Measurements from ENCODE around the gene SLC66A2. TPM values are rescaled to one million over a fixed set of nuclear protein-coding genes. Genes with fewer than 3 reads are reported as not detected.

Gene SLC66A2
- total RNA-seq, 2 donors from 2014 or later = 30.4 to 50.8 TPM

GRCh38 chr18:79912994-79913831 lies 38.2 kb downstream of the SLC66A2 start:
- H3K27me3 ChIP-seq = no peaks in the 10 kb centered on the region
- H3K36me3 ChIP-seq (replicated peaks in 1 of 2; ENCODE audit: insufficient read depth in 1 of 2, low read depth in 2 of 2) = peaks cover 0 to 3% of the 10 kb centered on the region in 2 donors
- no peak overlapping the region for H3K27ac ChIP-seq
- ATAC-seq (no peak), DNase-seq (no peak)
- intact Hi-C loops (cut with DNase I) = no loop called here
- H3K4me3 ChIP-seq = no peak overlapping the region
- WGBS, 2 donors = 87 to 92% methylated on average over 26 to 28 of the region's 28 CpGs
- no peaks in the 10 kb centered on the region for H3K9me3 ChIP-seq
- no peaks in the 10 kb centered on the region for H3K4me1 ChIP-seq
- TF ChIP-seq POLR2A (IDR thresholded peaks at IDR 0.05) = no peak

GRCh38 chr18:79912409-79912991 lies 39.0 kb downstream of the SLC66A2 start:
- peak in 1 of 4 donors; percentile 34 for DNase-seq
- 85 to 88% methylated on average over 16 to 19 of the region's 20 CpGs for WGBS, 2 donors
- ATAC-seq = peak; percentile 43
- peaks cover 0 to 3% of the 10 kb centered on the region in 2 donors for H3K36me3 ChIP-seq (replicated peaks in 1 of 2; ENCODE audit: insufficient read depth in 1 of 2, low read depth in 2 of 2)
- no peaks in the 10 kb centered on the region for H3K9me3 ChIP-seq
- no peak overlapping the region for H3K4me3 ChIP-seq
- no peaks in the 10 kb centered on the region for H3K4me1 ChIP-seq
- TF ChIP-seq POLR2A (IDR thresholded peaks at IDR 0.05) = no peak
- TF ChIP-seq, protein P1, sequence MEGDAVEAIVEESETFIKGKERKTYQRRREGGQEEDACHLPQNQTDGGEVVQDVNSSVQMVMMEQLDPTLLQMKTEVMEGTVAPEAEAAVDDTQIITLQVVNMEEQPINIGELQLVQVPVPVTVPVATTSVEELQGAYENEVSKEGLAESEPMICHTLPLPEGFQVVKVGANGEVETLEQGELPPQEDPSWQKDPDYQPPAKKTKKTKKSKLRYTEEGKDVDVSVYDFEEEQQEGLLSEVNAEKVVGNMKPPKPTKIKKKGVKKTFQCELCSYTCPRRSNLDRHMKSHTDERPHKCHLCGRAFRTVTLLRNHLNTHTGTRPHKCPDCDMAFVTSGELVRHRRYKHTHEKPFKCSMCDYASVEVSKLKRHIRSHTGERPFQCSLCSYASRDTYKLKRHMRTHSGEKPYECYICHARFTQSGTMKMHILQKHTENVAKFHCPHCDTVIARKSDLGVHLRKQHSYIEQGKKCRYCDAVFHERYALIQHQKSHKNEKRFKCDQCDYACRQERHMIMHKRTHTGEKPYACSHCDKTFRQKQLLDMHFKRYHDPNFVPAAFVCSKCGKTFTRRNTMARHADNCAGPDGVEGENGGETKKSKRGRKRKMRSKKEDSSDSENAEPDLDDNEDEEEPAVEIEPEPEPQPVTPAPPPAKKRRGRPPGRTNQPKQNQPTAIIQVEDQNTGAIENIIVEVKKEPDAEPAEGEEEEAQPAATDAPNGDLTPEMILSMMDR (IDR thresholded peaks at IDR 0.05) = no peak
- H3K27me3 ChIP-seq = no peaks in the 10 kb centered on the region
- H3K27ac ChIP-seq = no peak overlapping the region
- intact Hi-C loops (cut with DNase I) = no loop called here

- H3K4me3 ChIP-seq = no peak overlapping the region
- WGBS, 2 donors = 83 to 92% methylated on average over 19 to 29 of the region's 29 CpGs
- no peaks in the 10 kb centered on the region for H3K9me3 ChIP-seq
- no peak for TF ChIP-seq POLR2A (IDR thresholded peaks at IDR 0.05)
- TF ChIP-seq, protein P1 (IDR thresholded peaks at IDR 0.05) = no peak
- intact Hi-C loops (cut with DNase I) = no loop called here
- H3K27me3 ChIP-seq = no peaks in the 10 kb centered on the region
- H3K36me3 ChIP-seq (replicated peaks in 1 of 2; ENCODE audit: insufficient read depth in 1 of 2, low read depth in 2 of 2) = peaks cover 0 to 3% of the 10 kb centered on the region in 2 donors
- no peak for ATAC-seq
- no peaks in the 10 kb centered on the region for H3K4me1 ChIP-seq
- no peak overlapping the region for H3K27ac ChIP-seq
- no peak for DNase-seq
These were observed 39.8 kb downstream of the SLC66A2 start for GRCh38 chr18:79911344-79912270.

DNA sequence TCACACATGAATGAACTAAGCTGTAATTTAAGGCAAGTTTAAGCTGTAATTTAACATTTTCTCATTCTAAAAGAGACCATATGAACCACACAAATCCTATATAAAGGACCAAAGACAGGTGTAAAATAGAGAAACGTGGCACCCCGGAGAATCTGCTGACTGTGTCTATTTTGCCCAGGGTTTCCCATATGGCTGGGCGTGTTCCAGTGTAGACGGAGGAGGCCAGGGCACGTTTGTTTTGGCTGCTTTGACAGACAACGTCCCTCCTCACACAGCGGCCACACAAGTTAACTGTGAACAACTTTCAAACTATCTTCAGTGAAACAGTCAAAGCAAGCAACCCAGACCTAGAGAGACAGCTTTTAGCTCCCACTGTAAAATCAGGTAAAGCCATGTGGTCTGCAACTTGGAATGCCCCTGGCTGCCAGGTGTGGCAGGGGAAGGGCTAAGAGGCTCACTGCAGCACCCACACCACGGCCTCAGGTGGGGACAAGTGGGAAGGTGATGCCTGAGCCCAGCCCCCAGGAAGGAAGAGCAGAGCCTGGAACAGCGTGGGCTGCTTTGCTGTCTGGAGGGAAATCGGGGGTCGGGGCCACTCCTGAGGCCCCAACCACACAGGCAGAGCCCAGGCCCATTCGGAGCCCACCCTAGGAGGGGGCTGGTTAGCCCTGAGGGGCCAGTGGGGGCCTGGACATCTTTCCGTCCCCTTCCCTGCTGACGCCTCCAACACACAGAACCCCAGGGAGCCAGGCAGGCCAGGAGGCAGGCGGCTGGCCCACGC lies 40.7 kb downstream of the SLC66A2 start:
- no peak overlapping the region for H3K4me3 ChIP-seq
- DNase-seq = peak in 2 of 4 donors; percentile 1 to 3

More for the DNA sequence above, 40.7 kb downstream of the SLC66A2 start:
- Histone ChIP-seq H3K9me3 (no peaks in the 10 kb centered on the region), H3K4me1 (no peaks in the 10 kb centered on the region), H3K27ac (no peak overlapping the region), H3K27me3 (no peaks in the 10 kb centered on the region), H3K36me3 (replicated peaks in 1 of 2; ENCODE audit: insufficient read depth in 1 of 2, low read depth in 2 of 2) (peaks cover 0 to 3% of the 10 kb centered on the region in 2 donors)
- intact Hi-C loops (cut with DNase I) = no loop called here
- WGBS, 2 donors = 85 to 86% methylated on average over 12 to 15 of the region's 16 CpGs
- TF ChIP-seq POLR2A (IDR thresholded peaks at IDR 0.05) = no peak
- TF ChIP-seq, protein P1 (IDR thresholded peaks at IDR 0.05) = no peak
- ATAC-seq = no peak
